ENCODE data around the gene ERGIC1. TPM values are rescaled to one million over a fixed set of nuclear protein-coding genes. Genes with fewer than 3 reads are reported as not detected.

Gene ERGIC1
- total and polyA plus RNA-seq, 2 of the 13 experiments (the other 11 are each of a cell fraction or from before 2014, with no cell fraction given), result 78.5 to 184 TPM

DNA sequence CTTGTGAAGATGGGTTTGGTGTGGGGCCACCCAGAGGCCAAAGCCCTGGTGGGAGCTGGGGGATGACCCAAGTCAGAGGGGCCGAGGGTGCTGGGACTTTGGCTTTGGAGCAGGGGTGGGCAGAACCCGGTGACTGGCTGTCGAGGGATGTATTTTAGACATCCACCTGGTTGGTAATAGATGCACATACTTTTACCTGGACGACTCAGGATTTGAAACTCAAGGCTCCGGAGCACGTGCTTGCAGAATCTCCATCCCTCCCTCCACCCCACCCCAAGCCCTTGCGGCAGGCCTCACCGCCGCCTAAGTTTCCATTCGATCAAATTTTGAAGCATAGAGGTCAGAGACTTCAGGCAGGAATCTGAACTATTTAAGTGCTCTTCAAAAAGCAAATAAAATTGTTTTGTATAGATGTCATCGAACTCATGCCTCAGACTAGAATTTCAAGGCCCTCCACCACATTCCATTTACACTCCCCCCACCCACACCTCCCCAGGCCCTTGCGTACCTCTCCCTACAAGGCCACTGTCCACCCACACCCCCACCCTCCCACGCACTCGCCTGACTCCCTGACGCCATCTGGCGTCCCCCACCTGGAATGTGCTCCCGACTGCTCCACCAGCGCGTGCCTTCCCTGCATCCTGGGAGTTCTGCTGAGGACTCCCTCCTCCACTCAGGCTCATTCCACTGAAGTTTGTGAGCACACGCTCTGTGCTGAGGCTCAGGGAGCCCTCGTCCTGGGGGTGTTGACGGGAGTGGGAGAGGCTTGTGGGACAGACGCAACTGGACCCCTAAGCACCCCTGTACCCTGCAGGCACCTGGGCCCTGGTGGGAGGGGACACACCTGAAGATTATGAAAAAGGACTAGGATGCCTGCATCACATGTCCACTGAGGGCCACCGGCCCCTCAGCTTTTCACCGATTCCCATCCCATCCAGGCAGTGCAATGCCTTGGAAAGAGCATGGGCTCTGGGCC, 68.7 kb downstream of the ERGIC1 start (continued):
- TF ChIP-seq SMAD1 (CRISPR knock-in tag; IDR thresholded peaks at IDR 0.05; ENCODE audit: borderline replicate concordance, low read depth), result no peak
- TF ChIP-seq ZNF3 (CRISPR knock-in tag; IDR thresholded peaks at IDR 0.05), result no peak
- TF ChIP-seq SP1 (IDR thresholded peaks at IDR 0.05), result no peak
- no peak for TF ChIP-seq SP1 (CRISPR knock-in tag; IDR thresholded peaks at IDR 0.05)
- TF ChIP-seq CENPX (CRISPR knock-in tag; IDR thresholded peaks at IDR 0.05), result no peak
- TF ChIP-seq DMAP1 (CRISPR knock-in tag; IDR thresholded peaks at IDR 0.05), result no peak
- TF ChIP-seq, protein P1, sequence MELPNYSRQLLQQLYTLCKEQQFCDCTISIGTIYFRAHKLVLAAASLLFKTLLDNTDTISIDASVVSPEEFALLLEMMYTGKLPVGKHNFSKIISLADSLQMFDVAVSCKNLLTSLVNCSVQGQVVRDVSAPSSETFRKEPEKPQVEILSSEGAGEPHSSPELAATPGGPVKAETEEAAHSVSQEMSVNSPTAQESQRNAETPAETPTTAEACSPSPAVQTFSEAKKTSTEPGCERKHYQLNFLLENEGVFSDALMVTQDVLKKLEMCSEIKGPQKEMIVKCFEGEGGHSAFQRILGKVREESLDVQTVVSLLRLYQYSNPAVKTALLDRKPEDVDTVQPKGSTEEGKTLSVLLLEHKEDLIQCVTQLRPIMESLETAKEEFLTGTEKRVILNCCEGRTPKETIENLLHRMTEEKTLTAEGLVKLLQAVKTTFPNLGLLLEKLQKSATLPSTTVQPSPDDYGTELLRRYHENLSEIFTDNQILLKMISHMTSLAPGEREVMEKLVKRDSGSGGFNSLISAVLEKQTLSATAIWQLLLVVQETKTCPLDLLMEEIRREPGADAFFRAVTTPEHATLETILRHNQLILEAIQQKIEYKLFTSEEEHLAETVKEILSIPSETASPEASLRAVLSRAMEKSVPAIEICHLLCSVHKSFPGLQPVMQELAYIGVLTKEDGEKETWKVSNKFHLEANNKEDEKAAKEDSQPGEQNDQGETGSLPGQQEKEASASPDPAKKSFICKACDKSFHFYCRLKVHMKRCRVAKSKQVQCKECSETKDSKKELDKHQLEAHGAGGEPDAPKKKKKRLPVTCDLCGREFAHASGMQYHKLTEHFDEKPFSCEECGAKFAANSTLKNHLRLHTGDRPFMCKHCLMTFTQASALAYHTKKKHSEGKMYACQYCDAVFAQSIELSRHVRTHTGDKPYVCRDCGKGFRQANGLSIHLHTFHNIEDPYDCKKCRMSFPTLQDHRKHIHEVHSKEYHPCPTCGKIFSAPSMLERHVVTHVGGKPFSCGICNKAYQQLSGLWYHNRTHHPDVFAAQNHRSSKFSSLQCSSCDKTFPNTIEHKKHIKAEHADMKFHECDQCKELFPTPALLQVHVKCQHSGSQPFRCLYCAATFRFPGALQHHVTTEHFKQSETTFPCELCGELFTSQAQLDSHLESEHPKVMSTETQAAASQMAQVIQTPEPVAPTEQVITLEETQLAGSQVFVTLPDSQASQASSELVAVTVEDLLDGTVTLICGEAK (IDR thresholded peaks at IDR 0.05), result no peak
- TF ChIP-seq, protein P1 (CRISPR knock-in tag; IDR thresholded peaks at IDR 0.05), result no peak
- TF ChIP-seq ZNF577 (CRISPR knock-in tag; IDR thresholded peaks at IDR 0.05; ENCODE audit: borderline replicate concordance, low read depth), result no peak
- TF ChIP-seq DNMT3B (CRISPR knock-in tag; conservative IDR thresholded peaks at IDR 0.05), result no peak
- TF ChIP-seq, protein P2, sequence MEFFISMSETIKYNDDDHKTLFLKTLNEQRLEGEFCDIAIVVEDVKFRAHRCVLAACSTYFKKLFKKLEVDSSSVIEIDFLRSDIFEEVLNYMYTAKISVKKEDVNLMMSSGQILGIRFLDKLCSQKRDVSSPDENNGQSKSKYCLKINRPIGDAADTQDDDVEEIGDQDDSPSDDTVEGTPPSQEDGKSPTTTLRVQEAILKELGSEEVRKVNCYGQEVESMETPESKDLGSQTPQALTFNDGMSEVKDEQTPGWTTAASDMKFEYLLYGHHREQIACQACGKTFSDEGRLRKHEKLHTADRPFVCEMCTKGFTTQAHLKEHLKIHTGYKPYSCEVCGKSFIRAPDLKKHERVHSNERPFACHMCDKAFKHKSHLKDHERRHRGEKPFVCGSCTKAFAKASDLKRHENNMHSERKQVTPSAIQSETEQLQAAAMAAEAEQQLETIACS (CRISPR knock-in tag; IDR thresholded peaks at IDR 0.05), result no peak
- TF ChIP-seq MYNN (CRISPR knock-in tag; IDR thresholded peaks at IDR 0.05; ENCODE audit: low read depth), result no peak
- TF ChIP-seq NFIB (CRISPR knock-in tag; IDR thresholded peaks at IDR 0.05; ENCODE audit: borderline replicate concordance), result no peak
- no peak for TF ChIP-seq HOMEZ (CRISPR knock-in tag; IDR thresholded peaks at IDR 0.05; ENCODE audit: low read depth)
- no peak for TF ChIP-seq ZNF251 (CRISPR knock-in tag; IDR thresholded peaks at IDR 0.05)
- no peak for TF ChIP-seq NKX3-1 (CRISPR knock-in tag; IDR thresholded peaks at IDR 0.05)
- TF ChIP-seq, protein P3, sequence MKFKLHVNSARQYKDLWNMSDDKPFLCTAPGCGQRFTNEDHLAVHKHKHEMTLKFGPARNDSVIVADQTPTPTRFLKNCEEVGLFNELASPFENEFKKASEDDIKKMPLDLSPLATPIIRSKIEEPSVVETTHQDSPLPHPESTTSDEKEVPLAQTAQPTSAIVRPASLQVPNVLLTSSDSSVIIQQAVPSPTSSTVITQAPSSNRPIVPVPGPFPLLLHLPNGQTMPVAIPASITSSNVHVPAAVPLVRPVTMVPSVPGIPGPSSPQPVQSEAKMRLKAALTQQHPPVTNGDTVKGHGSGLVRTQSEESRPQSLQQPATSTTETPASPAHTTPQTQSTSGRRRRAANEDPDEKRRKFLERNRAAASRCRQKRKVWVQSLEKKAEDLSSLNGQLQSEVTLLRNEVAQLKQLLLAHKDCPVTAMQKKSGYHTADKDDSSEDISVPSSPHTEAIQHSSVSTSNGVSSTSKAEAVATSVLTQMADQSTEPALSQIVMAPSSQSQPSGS (CRISPR knock-in tag; IDR thresholded peaks at IDR 0.05), result peak; percentile 56; the same call in 1 of the 2 replicates
